OCI-LY7 (cell line): ENCODE results near the gene NSUN4. TPM values are rescaled to one million over a fixed set of nuclear protein-coding genes. Genes with fewer than 3 reads are reported as not detected.
A peak's percentile ranks its signal among the peaks of the same experiment; 100 is the strongest.

Experiments
- Bru-seq: library from RNA; stranded (reverse); fragments of 400-500 nt; gene quantifications from one replicate; lab custom pipeline; 2021; lab: Mats Ljungman, UMichigan
- BruChase-seq, 2 experiments: library from RNA; stranded (reverse); fragments of 400-500 nt; gene quantifications; one replicate each; lab custom pipeline; 2021; lab: Mats Ljungman, UMichigan
- BruUV-seq: library from RNA; stranded (reverse); fragments of 400-500 nt; replicated peaks from 2 replicates; lab custom pipeline; 2021; lab: Mats Ljungman, UMichigan
- CTCF ChIA-PET: fragments of 300-600 bp; sonication (Branson Sonifier 250); formaldehyde crosslinking; loops from one replicate; lab custom pipeline; 2022; ENCODE audit warnings: antibody characterized with exemption; ENCODE audit not compliant: unreplicated experiment; lab: Charles Lee
- POLR2A ChIA-PET: fragments of 300-600 bp; sonication (Branson Sonifier 250); formaldehyde crosslinking; loops from one replicate; lab custom pipeline; 2022; ENCODE audit warnings: antibody characterized with exemption; lab: Charles Lee
- DNase-seq: peaks from one replicate; pipeline ENCODE4 v3.0.0-alpha.2; 2015; ENCODE audit warnings: low spot score
- H2AFZ ChIP-seq: fragments of 200-600 bp; sonication (generic), shearing (Covaris generic); 2 replicates; pipeline ENCODE4 v1.6.1; 2014; ENCODE audit warnings: mild to moderate bottlenecking, antibody characterized with exemption, low read length, moderate library complexity
- H3K27ac ChIP-seq: fragments of 200-600 bp; sonication (generic); 2 replicates; pipeline ENCODE4 v1.5.1; 2014; ENCODE audit warnings: mixed run types, low read depth, mild to moderate bottlenecking, moderate library complexity, low read length, inconsistent platforms; ENCODE audit not compliant: poor library complexity, severe bottlenecking
- H3K36me3 ChIP-seq: fragments of 200-600 bp; sonication (generic); 2 replicates; pipeline ENCODE4 v1.6.1; 2014; ENCODE audit warnings: mild to moderate bottlenecking, antibody characterized with exemption, low read length, moderate library complexity, mixed read lengths; ENCODE audit not compliant: insufficient read depth
- H3K4me1 ChIP-seq: fragments of 200-600 bp; sonication (generic); 2 replicates; pipeline ENCODE4 v1.5.1; 2014; ENCODE audit warnings: mild to moderate bottlenecking, low read length; ENCODE audit not compliant: insufficient read depth, poor library complexity, severe bottlenecking
- H3K4me2 ChIP-seq: fragments of 200-600 bp; sonication (generic); 2 replicates; pipeline ENCODE4 v1.6.1; 2014; ENCODE audit warnings: mild to moderate bottlenecking, low read length
- H3K4me3 ChIP-seq: fragments of 200-600 bp; sonication (generic); 2 replicates; pipeline ENCODE4 v1.5.1; 2014; ENCODE audit warnings: mild to moderate bottlenecking, low read depth, low read length; ENCODE audit not compliant: poor library complexity, severe bottlenecking
- H3K79me2 ChIP-seq: fragments of 200-600 bp; sonication (generic); 2 replicates; pipeline ENCODE4 v1.6.1; 2016; ENCODE audit warnings: low read depth, mild to moderate bottlenecking, low read length, moderate library complexity, mixed read lengths; ENCODE audit not compliant: insufficient read depth
- H3K9me2 ChIP-seq: fragments of 200-600 bp; sonication (generic); 2 replicates; pipeline ENCODE4 v1.6.1; 2016; ENCODE audit warnings: mild to moderate bottlenecking, low read length, mixed read lengths; ENCODE audit not compliant: insufficient read depth
- H3K9me3 ChIP-seq: fragments of 200-600 bp; sonication (generic); 2 replicates; pipeline ENCODE4 v1.6.1; 2014; ENCODE audit warnings: mild to moderate bottlenecking, mixed run types, low read length, mixed read lengths
- H4K20me1 ChIP-seq: fragments of 200-600 bp; sonication (generic); 2 replicates; pipeline ENCODE4 v1.6.1; 2014; ENCODE audit warnings: mild to moderate bottlenecking, antibody characterized with exemption, low read length, moderate library complexity, mixed read lengths; ENCODE audit not compliant: insufficient read depth
- EZH2phosphoT487 ChIP-seq: fragments of 200-600 bp; sonication (generic); IDR thresholded peaks from 2 replicates; pipeline ENCODE4 v1.6.1; 2018; ENCODE audit warnings: low read depth, borderline replicate concordance, mild to moderate bottlenecking, mixed run types, antibody characterized with exemption, low read length, moderate library complexity, mixed read lengths
- intact Hi-C: fragments of 100-400 bp; cut with micrococcal nuclease; formaldehyde crosslinking; loops from one replicate; pipeline ENCODE4 v1.10.0; 2022; ENCODE audit not compliant: unreplicated experiment
- long read RNA-seq: library from polyadenylated mRNA; stranded (forward); transcript quantifications from one replicate; pipeline ENCODE4 v2.0.0, GENCODE V29; 2022
- total RNA-seq, 2 experiments: library from RNA; depleted of rRNA in 1 of 2; stranded (reverse); fragments of >200 nt in 1 of 2; shearing (Covaris generic) in 1 of 2; gene quantifications; 2 replicates each; pipeline ENCODE4 v1.2.3, GENCODE V29; 2014 to 2022
- TF ChIP-seq, protein P1 (sequence below): fragments of 200-600 bp; sonication (generic); conservative IDR thresholded peaks from 2 replicates; pipeline ENCODE4 v1.5.1; 2014; ENCODE audit warnings: mild to moderate bottlenecking, antibody characterized with exemption, low read length, moderate library complexity, mixed read lengths

NSUN4 gene
- total RNA-seq (2014; rRNA removed; shearing (Covaris generic)): 13.2 and 26.6 TPM in 2 replicates
- 29.8 and 33.5 TPM in 2 replicates for total RNA-seq (2022)
- Bru-seq, nascent RNA: percentile 76 among the genes with signal in this experiment
- BruChase-seq, experiment 1, labeled RNA remaining after a 6-hour chase: percentile 78 among the genes with signal in this experiment
- percentile 79 among the genes with signal in this experiment for BruChase-seq, experiment 2, labeled RNA remaining after a 2-hour chase
- long read RNA-seq, transcript NSUN4-204 (6 exons, 2,150 nt): major isoform, 15 of 31 reads
- long read RNA-seq, partial matches to known transcripts: 1 of 31 reads
- long read RNA-seq, other reads (novel, unspliced or antisense): 15 of 31 reads

- Histone ChIP-seq H3K9me3 (no peaks in the 10 kb centered on the region), H3K79me2 (peaks cover 24% of the 10 kb centered on the region; the same call in 1 of the 2 replicates), H3K4me1 (peaks cover 22% of the 10 kb centered on the region), H4K20me1 (no peaks in the 10 kb centered on the region), H2AFZ (peak within 1 kb of the TSS; percentile 81), H3K36me3 (peaks cover 34% of the 10 kb centered on the region), H3K9me2 (no peaks in the 10 kb centered on the region), H3K27ac (peak within 1 kb of the TSS; percentile 61), H3K4me3 (peak within 1 kb of the TSS; percentile 80), H3K4me2 (peak within 1 kb of the TSS; percentile 90)
- CTCF ChIA-PET: interaction anchor here (0.6 to 0.9 kb wide), 3 partner anchors 12 to 1354 kb away, joined by 3 to 5 read pairs (median 4); partner anchors contain the start of gene EIF2B3
- intact Hi-C loops: loop anchor here (2.0 kb wide), 2 partner anchors 38 to 94 kb away; partner anchors contain the start of genes LRRC41, RAD54L and UQCRH
- TF ChIP-seq, protein P1, sequence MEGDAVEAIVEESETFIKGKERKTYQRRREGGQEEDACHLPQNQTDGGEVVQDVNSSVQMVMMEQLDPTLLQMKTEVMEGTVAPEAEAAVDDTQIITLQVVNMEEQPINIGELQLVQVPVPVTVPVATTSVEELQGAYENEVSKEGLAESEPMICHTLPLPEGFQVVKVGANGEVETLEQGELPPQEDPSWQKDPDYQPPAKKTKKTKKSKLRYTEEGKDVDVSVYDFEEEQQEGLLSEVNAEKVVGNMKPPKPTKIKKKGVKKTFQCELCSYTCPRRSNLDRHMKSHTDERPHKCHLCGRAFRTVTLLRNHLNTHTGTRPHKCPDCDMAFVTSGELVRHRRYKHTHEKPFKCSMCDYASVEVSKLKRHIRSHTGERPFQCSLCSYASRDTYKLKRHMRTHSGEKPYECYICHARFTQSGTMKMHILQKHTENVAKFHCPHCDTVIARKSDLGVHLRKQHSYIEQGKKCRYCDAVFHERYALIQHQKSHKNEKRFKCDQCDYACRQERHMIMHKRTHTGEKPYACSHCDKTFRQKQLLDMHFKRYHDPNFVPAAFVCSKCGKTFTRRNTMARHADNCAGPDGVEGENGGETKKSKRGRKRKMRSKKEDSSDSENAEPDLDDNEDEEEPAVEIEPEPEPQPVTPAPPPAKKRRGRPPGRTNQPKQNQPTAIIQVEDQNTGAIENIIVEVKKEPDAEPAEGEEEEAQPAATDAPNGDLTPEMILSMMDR: peak; percentile 85
- no peak for TF ChIP-seq EZH2phosphoT487
- DNase-seq: peak; percentile 92
- POLR2A ChIA-PET: interaction anchor here (0.5 to 2.7 kb wide), 14 partner anchors 9 to 478 kb away, joined by 3 to 13 read pairs (median 5); partner anchors contain the start of gene LRRC41
- TSS peak; percentile 87 for BruUV-seq
Observed at GRCh38 chr1:46340404-46341221, at the start of gene NSUN4. Gene NSUN4, plus strand, starts transcription at chr1:46340807. Its CDS starts 20 bp downstream, at chr1:46340827.

- CTCF ChIA-PET: interaction anchor here (0.6 kb wide), 1 partner anchor 12 kb away, joined by 3 read pairs; no protein-coding TSS in a partner anchor
- intact Hi-C loops: no loop called here
- Histone ChIP-seq H3K9me2 (no peaks in the 10 kb centered on the region), H3K36me3 (peaks cover 49% of the 10 kb centered on the region), H3K4me2 (no peak overlapping the region), H3K27ac (no peak overlapping the region), H4K20me1 (peaks cover under 1% of the 10 kb centered on the region; the same call in 1 of the 2 replicates), H3K4me3 (no peak overlapping the region), H3K4me1 (no peaks in the 10 kb centered on the region), H3K9me3 (no peaks in the 10 kb centered on the region), H2AFZ (no peak overlapping the region), H3K79me2 (peaks cover 12% of the 10 kb centered on the region; the same call in 1 of the 2 replicates)
- DNase-seq: no peak
- BruUV-seq: no TSS peak
- POLR2A ChIA-PET: interaction anchor here (1.0 to 1.4 kb wide), 2 partner anchors 13 to 20 kb away, joined by 3 read pairs; no protein-coding TSS in a partner anchor
- no peak for TF ChIP-seq EZH2phosphoT487
- TF ChIP-seq, protein P1: no peak
Observed at GRCh38 chr1:46295306-46295705, 45.3 kb upstream of the NSUN4 start.
